ENCODE measurements around the gene MED27.

- TF ChIP-seq TAF1 (IDR thresholded peaks at IDR 0.05; ENCODE audit: borderline replicate concordance, low read depth, low read length) (no peak), POLR2A (IDR thresholded peaks at IDR 0.05; ENCODE audit: low read depth, low read length) (no peak)
Observed at GRCh38 chr9:131887680-131888079, 192.0 kb downstream of the MED27 start.

All from GM12892 (cell line).